HG03378 (cell line): ENCODE results near the gene C3orf20.

Experiments
- ATAC-seq: cut with Tn5 transposase; IDR thresholded peaks from one replicate; pipeline ENCODE4 v1.9.1; 2021; ENCODE audit warnings: mild to moderate bottlenecking, moderate library complexity; ENCODE audit not compliant: unreplicated experiment

The C3orf20 gene

DNA sequence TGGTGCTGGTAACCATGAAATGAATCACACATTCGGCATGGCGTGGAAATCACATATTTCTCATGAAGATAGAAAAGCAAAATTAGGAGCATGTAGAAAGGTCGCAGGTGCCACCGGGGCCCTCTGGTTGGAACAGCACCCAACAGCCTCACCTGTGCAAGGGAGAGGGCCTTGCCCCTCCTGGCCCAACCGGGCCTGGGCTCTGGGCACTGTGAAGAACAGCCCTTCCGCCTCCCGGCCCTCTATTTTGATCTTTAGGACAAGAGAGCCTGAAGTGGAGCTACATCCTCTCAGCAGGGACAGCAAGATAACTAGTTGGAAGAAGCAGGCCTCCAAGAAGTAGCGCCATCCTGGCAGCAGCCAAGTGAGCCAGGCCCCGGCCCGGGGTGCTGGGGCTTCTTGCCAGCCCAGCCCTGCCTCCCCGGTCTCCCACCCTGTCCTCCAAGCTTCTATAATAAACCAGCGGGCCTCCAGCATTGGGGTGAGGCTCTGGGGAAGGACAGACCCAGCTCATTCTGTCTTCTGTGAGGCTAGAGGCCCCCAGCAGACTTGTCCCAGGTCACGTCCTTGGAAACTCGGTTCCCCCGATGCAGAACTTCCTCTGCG lies 97.7 kb downstream of the C3orf20 start:
- ATAC-seq = no peak

DNA sequence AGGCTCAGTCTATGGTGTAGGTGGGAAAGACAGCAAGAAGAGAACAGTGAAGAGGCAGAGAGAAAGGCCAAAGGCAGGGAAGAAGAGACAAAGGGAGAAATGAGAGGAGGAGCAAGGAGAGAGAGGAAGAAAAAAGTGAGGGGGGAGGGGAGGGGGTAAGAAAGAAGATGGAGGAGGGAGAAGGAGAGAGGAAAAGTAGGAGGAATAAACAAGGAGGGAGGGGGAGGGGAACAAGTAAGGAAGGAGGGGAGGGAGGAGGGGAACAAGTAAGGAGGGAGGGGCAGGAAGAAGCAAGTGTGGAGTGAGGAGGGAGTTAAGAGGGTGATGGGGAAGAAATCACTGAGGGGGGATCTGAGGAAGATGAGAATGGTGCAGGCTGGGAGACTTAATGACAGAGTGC lies 98.3 kb downstream of the C3orf20 start:
- no peak for ATAC-seq

DNA sequence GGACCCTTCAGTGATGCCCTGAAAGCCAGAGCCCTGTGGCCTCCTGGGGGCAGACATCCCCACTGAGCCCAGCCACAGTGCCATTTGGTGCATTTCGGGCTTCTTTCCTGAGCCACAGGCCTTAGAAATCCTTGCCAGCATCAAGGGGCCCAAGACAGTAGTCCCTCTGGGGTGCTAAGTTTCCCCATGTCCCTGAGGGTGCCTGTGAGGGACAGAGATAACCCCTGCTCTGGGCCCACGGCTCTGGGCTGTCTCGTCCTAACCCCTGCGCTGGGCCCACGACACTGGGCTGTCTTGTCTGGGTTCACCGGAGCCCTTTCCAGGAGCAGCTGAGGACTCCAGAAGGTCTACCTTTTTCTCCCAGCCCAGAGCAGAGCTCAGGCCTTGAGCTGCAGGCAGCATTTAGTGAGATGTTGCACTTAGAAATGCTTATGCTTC lies 98.8 kb downstream of the C3orf20 start:
- no peak for ATAC-seq

DNA sequence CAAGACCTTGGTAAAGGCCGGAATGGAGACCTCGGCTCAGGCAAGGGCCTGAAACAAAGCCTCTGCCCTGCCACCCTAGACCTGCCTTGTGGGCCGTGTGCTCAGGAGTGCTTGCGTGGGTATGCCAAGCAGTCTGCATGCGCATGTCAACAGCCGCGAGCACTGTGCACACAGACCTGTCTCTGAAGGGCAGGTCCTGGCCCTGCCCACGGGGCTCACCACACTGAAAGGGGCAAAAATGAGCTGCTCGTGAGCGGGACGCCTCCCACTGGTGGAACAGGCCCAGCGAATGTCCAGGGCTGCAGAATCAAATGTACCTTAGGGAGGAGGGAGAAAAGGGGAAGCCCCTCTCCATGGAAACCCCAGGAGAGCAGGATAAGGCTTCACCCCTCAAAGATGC lies 99.5 kb downstream of the C3orf20 start:
- no peak for ATAC-seq

DNA sequence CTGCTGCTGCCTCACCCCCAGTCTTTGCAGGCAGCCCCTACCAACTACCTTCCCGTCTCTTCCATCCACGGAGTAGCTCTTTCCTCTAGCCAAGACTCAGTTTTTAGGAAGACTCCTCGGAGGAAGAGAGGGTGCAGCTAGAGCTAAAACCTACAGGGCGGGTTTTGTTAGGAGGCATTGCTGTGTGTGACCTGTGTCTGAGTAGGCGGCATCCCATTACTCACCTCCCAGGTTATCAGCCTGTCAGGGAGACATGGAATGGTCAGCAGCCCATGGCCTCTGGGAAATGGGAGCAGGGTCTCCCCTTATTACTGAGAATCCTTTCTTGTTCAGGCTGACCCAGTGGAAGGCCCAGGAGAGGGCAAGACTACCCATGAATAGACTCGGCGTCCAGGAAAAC lies 100.1 kb downstream of the C3orf20 start:
- ATAC-seq = no peak

DNA sequence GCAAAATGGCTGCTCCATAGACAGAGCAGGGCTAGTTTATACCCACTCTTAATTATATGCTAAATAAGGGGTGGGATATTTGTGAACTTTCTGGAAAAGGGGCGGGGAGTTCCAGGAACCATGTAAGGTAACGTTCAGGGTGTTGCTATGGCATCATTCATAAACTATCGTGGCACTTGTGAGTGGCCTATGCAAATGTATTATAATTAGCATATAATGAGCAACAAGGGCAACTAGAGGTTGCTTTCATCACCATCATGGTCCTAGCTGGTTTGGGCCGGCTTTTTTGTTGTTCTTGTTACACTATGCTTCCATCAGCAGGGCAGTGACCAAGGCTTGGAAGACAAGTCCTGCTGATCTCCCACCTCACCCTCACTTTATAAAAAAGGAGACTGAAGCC lies 100.6 kb downstream of the C3orf20 start:
- no peak for ATAC-seq

DNA sequence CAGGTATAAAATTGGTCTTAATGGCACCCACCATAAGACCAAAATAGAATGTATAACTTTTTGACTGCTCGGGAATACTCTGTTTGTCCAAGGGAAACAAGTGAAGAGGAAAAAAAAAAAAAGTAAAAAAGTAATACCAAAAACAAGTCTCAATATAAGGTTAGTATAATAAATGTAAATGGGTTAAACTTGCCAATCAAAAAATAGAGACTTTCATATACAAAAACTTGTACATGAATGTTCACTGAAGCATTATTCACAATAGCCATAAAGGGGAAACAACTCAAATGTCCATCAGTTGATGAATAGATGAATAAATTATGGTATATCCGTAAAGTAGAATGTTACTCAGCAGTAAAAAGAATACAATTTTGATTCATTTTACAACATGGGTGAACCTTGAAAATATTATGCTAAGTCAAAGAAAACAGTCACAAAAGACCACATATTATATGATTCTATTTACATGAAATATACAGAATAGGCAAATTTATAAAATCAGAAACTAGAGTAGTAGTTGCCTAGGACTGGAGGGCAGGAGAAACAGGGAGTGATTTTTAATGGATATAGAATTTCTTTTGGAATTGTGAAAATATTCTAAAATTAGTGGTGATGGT lies 104.2 kb downstream of the C3orf20 start:
- no peak for ATAC-seq

DNA sequence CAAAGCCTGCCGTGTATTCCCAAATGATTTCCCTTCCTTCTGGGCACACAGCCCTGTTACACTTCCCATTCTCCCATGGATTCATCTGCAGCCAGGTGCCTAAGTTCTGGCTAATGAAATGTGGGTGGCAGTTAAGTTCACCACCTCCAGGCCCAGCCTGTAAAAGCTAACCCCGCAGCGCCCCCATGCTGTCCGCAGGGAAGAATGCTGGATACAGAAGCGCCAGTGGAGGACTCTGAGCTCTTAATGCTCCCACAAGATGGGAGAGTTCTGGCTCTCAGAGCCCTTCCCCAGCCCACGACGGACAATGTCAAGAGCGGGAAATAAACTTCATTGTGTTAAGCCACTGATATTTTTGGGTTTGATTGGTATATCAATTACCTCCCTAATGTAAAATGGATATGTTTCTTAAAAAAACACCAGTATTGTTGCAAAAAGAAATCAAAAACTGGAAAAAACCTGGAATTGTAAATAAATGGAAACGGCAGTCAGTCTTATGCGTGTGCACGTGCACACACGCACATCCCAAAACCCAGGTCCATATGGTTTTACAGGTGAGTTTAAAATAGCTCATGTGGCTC lies 106.1 kb downstream of the C3orf20 start:
- no peak for ATAC-seq

DNA sequence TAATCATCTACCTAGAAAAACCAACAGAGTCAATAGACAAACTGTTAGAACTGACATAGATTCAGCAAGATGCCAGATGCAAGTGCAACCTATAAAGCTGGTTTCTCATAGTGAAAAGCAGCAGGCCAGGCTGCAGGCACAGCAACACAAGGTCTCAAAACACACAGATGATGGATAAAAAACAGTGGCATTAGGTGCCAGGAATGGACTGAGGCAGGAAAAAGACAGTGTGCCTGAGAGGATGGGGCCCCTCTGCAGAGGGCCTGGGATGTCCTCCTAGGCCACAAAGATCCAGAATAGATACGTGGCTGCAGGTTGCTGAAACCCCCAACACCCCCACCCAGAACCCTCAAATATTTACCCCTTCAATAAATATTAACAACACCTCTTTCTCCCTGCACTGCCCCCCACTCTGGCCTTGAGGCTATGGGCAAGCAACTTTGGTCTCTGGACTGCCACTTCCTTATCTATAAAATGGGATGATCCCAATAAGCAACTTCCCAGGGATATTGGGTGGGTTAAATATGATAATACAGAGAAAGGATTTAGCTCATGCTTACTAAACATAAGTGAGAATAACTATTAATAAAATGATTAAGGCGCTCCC lies 108.6 kb downstream of the C3orf20 start:
- no peak for ATAC-seq

DNA sequence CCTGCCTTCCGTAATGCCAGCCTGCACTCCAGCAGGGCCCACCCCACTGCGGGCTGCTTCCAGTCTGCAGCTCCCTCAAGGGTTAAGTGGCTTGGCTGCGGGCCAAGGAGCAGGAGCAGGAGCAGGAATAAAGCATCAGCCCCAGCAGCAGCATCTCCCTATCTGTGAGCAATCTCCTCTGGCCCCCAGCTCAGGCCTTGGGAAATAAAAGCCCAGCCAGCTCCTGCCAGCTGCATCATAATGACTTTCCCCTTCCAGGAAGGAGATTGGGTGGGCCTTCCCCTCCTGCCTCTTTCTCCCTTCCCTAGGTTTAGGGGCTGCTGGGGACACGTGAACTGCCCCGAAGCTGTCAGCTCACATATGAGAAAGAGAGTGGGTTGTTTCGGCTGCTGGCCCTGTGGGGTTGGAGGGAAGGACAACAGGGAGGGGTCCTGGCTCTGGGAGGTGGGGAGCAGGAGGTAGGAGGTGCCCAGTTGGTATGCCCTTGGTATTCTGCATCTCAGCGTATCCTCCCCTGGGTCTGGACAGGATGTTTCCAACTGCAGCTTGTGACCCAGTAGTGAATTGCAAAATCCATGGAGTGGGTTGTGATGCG lies 109.2 kb downstream of the C3orf20 start:
- ATAC-seq = no peak

DNA sequence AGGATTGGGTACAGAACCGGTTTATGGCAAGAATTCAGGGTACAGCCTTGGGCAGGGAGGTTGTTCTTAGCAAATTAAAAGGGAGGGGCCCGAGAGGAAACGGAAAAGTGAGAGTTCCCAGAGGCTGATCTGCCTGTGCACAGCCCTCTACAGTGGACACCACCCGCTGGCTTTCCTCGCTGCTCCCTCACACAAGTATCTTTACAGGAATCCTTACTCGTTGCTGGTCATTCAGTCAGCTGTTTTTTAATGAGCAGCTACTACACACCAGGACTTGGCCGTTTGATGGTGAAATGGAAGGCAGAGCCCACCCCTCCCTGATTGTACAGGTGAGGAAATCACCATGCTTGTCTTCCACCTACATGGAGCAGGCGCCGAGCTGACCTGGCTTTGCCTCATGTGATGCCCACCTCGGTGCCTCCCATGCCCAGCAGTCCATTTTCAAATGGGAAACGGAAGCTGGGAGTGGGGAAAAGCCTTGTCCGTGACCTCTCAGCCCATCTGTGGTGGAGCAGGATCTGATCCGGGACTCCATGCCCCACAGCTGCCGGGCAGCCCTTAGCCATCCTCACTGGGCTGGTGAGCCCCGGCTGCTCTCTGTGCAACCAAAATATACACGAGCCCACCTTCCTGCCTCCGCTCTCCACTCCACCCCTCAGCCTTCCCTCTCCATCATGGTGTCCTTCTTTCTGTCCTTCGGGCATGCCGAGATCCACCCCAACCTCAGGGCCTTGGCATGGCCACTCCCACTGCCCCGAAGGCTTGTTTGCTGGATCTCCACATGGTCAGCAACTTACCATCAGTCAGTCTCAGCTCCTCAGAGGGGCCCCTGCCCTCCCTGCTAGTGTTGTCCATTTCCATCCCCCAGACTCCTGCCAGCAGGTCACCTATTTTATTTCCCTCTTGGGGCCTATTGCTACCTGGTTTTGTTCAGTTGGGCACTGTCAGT lies 110.5 kb downstream of the C3orf20 start:
- ATAC-seq = no peak

DNA sequence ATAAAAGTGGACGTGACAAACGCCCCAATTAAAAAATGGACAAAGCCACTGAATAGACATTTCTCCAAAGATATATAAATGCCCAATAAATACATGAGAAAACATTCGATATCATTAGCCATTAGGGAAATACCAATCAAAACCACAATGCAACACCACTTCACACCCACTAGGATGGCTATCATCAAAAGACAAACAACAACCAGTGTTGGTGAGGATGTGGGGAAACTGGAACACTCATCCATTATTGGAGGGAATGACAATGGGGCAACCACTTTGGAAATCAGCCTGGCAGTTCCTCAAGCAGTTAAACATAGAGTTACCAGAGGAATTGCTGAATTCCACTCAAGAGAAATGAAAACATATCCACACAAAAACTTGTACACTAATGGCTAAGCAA lies 111.4 kb downstream of the C3orf20 start:
- no peak for ATAC-seq

DNA sequence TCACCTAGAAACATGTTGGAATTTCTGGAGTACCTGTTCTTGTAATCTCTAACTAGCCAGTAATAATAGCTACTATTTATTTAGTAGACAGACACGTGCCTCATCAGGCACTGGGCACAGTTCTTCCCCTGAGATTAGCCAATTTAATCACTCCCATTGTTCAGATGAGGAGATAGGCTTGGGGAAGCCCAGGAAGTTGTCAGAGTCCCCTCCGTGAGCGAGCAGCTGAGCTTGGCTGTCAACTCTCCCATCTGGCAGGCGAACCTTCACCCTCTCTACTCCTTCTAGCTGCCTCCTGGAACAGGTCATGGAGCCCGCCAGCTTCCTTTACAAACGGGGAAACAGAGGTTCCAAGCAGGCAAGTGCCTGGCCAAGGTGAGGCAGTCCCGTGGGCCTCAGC lies 112.7 kb downstream of the C3orf20 start:
- no peak for ATAC-seq

DNA sequence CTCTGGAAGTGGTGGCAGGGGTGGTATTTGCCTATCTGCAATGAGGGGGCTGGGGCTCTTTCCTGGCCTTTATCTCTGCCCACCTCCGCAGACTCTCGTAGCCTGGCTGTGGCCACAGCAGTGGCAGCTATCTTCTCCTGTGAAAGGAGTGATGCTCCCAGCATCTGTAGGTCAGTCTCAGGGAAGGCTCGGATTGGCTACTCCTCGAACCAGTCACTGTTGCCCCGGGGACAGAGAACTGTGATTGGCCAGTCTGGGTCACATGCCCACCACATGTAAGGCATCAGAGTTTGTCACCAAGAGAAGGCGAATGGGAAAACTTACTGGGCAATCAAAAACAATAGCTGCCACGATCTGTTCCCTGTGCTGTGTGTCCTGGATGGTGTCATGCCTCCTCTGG lies 113.7 kb downstream of the C3orf20 start:
- ATAC-seq = no peak

DNA sequence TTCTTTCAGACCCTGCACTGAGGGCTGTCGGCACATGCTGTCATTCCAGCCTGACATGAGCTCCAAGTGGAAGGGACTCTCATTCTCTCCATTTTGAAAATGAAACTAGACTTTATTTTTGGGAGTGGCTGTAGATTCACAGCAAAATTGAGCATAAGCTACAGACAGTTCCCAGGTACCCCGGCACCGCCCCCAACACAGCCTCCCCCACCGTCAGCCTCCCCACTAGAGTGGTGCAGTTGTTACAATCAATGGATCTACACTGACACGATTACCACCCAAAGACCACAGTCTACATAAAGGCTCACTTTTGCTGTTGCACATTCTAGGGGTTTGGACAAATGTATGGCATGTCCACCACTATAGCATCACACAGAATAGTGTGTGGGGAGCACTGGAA lies 114.3 kb downstream of the C3orf20 start:
- no peak for ATAC-seq

DNA sequence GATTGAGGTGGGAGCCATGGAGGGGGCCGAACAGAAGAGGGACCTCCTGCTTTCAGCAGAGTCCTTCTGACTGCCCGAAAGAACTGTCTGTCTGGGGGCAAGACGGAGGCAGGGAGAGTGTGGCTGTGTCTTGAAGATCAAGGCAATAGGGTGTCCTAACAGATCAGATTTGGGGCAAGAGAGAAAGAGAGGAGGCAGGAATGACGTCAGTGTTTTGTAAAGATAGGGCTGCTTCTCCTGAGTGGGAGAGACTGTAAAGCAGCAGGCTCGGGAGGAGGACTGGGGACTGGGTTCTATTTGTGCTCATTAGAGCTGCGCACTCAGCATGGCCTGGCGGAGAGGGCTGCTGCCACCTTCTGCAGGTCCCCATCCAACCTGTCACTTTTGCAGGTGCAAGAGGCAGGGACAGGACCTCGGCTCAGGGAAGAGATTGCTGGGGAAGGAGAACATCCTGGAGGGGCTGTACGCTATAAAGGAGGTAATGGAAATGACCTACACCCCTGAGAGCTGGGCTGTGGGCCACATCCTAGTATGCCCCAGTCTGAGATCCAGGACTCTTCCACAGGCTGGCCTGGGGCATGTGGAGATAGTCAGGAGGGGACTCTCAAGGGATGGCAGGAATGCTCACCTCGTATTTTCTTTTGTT lies 114.8 kb downstream of the C3orf20 start:
- no peak for ATAC-seq

DNA sequence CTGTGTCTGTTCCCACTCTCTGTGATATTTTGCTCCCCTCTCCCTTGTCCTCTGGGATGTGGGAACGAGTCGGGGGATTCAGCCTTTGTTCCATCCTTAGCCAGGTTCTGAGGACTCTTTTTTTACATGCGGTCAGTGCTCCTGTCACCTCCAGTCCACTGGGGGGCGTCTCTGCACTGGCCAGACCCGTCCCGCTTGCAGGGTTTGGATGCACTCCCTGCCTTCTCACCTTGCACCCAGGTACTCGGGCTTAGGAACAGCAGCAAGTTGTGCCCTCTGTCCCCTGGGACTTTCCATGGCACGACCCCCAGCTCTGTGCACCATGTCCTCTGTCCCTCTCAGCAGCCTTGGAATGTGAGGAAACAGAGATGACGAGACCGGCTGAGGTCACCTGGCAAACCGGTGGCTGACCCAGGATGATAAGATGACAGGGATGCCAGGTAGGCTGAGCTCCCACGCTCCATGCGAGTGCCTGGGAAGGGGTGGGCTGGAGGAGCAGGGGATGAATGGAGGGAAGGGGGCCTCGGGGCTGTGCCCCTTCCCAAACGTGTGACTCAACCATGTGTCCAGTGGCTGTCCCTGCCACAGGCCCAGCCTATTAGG lies 116.5 kb downstream of the C3orf20 start:
- no peak for ATAC-seq

DNA sequence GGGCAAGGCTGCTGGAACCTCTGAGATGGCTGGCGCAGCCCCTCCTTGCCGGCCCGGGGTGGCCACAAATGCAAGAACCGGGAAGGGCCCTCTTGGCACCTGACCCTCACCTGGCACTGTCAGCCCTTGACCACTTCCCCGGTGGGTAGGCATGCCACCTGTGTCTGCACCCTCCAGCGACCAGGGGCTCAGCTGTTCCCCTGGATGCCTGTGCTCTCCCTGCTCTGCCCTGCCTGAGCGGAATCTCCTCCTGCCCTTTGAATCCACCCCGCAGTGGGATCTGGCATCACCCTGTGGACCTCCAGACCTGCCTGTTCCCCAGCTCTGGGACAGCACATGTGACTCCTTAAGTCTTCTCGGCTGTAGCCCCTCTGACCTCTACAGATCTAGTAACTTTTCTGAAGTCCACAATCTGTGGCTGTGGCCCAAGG lies 117.8 kb downstream of the C3orf20 start:
- no peak for ATAC-seq

DNA sequence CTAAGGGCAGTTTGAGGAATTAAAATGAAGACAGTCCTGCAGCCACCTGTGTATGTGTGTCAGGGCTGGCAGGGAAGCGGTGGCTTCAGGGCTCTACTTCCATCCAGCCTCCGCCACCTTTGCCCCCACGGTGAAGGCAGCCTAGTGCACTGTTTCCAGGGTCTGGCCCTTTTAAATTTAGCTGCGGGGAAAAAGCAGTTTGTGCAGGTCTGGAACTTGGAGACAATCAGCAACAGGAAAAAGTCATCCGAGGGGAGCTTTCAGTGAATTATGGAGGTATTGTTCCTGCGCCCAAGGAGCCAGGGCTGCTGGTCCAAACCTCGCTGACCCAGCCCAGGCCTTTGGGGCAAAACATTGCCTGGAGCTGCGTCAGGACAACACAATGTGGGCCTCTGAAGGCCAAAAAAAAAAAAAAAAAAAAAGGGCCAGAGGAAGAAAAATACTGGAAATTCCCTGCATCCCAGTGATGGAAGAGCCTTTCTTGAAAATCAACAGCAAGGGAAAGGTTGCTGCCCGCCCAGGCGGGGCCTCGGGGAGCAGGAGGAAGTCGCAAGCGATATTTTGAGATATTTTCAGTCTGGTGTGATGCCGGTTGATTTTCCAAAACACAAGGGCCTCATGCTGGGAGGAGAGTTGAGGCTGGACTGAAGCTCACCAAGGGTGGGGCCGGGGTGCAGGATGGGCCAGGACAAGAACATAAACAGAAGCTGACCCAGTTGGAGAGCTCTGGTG lies 118.4 kb downstream of the C3orf20 start:
- ATAC-seq = no peak
